GM12878 (cell line): Measurements from ENCODE around the gene HSD3B1. TPM values are rescaled to one million over a fixed set of nuclear protein-coding genes. Genes with fewer than 3 reads are reported as not detected.

Experiments
- ATAC-seq: fragments of 200-7000 bp; cut with Tn5 transposase; 3 replicates; pipeline ENCODE4 v1.9.1; 2020; ENCODE audit warnings: mild to moderate bottlenecking, moderate library complexity
- BruUV-seq: library from RNA; stranded (reverse); fragments of 400-500 nt; replicated peaks from 2 replicates; lab custom pipeline; 2021; lab: Mats Ljungman, UMichigan
- CTCF ChIA-PET: fragments of 300-600 bp; sonication (Branson Sonifier 250); formaldehyde crosslinking; extraction: SDS; loops from one replicate; lab custom pipeline; 2021; ENCODE audit warnings: inconsistent platforms; lab: Yijun Ruan, JAX
- POLR2A ChIA-PET: fragments of 350-600 bp; formaldehyde crosslinking; extraction: SDS; loops from one replicate; lab custom pipeline; 2021; ENCODE audit warnings: inconsistent platforms; lab: Charles Lee
- RAD21 ChIA-PET: fragments of 300-600 bp; sonication (Branson Sonifier 250); formaldehyde crosslinking; loops from one replicate; lab custom pipeline; 2023; ENCODE audit warnings: antibody characterized with exemption; ENCODE audit not compliant: unreplicated experiment; lab: Charles Lee
- SMC1A ChIA-PET: fragments of 300-600 bp; sonication (Branson Sonifier 250); formaldehyde crosslinking; loops from one replicate; lab custom pipeline; 2023; ENCODE audit not compliant: unreplicated experiment, uncharacterized antibody; lab: Charles Lee
- DNase-seq: peaks from one replicate; pipeline ENCODE4 v3.0.0-alpha.2; 2011; ENCODE audit warnings: low read depth, low spot score
- FAIRE-seq: peaks from 3 replicates; lab custom pipeline; 2011; peaks lifted over from hg19 to GRCh38; lab: Jason Lieb, UNC
- H2AFZ ChIP-seq: 2 replicates; pipeline ENCODE4 v1.6.0; 2011; ENCODE audit warnings: low read depth, low read length, control low read depth; ENCODE audit not compliant: control insufficient read depth
- H3K27ac ChIP-seq: 2 replicates; pipeline ENCODE4 v1.5.1; 2011; ENCODE audit warnings: control low read depth; ENCODE audit not compliant: control insufficient read depth, insufficient read depth
- H3K27me3 ChIP-seq, 2 experiments: replicated peaks in 1 of 2; 2 replicates each; pipeline versions ENCODE4 v1.6.0 to v1.6.1; 2011; ENCODE audit warnings: low read length in 1 of 2; ENCODE audit not compliant: control insufficient read depth in 2 of 2, insufficient read depth in 2 of 2
- H3K36me3 ChIP-seq, 2 experiments: 2 replicates each; pipeline ENCODE4 v1.5.1; 2011; ENCODE audit warnings: low read length in 1 of 2; ENCODE audit not compliant: control insufficient read depth in 2 of 2, insufficient read depth in 2 of 2
- H3K4me1 ChIP-seq: 2 replicates; pipeline ENCODE4 v1.6.1; 2011; ENCODE audit warnings: mild to moderate bottlenecking, low read length, moderate library complexity, mixed read lengths; ENCODE audit not compliant: control insufficient read depth, insufficient read depth
- H3K4me2 ChIP-seq: 2 replicates; pipeline ENCODE4 v1.6.0; 2011; ENCODE audit warnings: control low read depth; ENCODE audit not compliant: control insufficient read depth, insufficient read depth
- H3K4me3 ChIP-seq: fragments of 200-600 bp; sonication (generic); 2 replicates; pipeline ENCODE4 v1.5.1; 2016
- H3K79me2 ChIP-seq: 2 replicates; pipeline ENCODE4 v1.6.0; 2011; ENCODE audit warnings: low read length; ENCODE audit not compliant: control insufficient read depth, insufficient read depth
- H3K9ac ChIP-seq: 2 replicates; pipeline ENCODE4 v1.8.0; 2011; ENCODE audit warnings: low read length, control low read depth, mixed read lengths; ENCODE audit not compliant: control insufficient read depth, insufficient read depth
- H3K9me3 ChIP-seq: replicated peaks from 3 replicates; pipeline ENCODE4 v1.5.1; 2011; ENCODE audit warnings: mild to moderate bottlenecking, low read length; ENCODE audit not compliant: control insufficient read depth, insufficient read depth
- H4K20me1 ChIP-seq: 2 replicates; pipeline ENCODE4 v1.6.0; 2011; ENCODE audit not compliant: control insufficient read depth, insufficient read depth
- BHLHE40 ChIP-seq, 2 experiments: fragments of 450-650 bp in 1 of 2; IDR thresholded peaks; 2 replicates each; pipeline ENCODE4 v1.6.1; 2011 to 2017; ENCODE audit warnings: low read depth in 2 of 2, borderline replicate concordance in 1 of 2, improper control_type of control experiment in 1 of 2, low read length in 1 of 2, mild to moderate bottlenecking in 1 of 2
- CHD2 ChIP-seq: IDR thresholded peaks from 2 replicates; pipeline ENCODE4 v1.6.1; 2011; ENCODE audit warnings: low read depth, low read length, improper control_type of control experiment, borderline replicate concordance
- DPF2 ChIP-seq: fragments of 450-650 bp; IDR thresholded peaks from 2 replicates; pipeline ENCODE4 v1.6.1; 2017; ENCODE audit warnings: mild to moderate bottlenecking
- HCFC1 ChIP-seq: fragments of 150-350 bp; IDR thresholded peaks from 2 replicates; pipeline ENCODE4 v1.6.1; 2014; ENCODE audit warnings: low read length
- JUNB ChIP-seq: IDR thresholded peaks from 2 replicates; pipeline ENCODE4 v1.6.1; 2016; ENCODE audit warnings: antibody characterized with exemption, mild to moderate bottlenecking
- JUND ChIP-seq: IDR thresholded peaks from 2 replicates; pipeline ENCODE4 v1.6.1; 2012; ENCODE audit warnings: low read depth, mild to moderate bottlenecking, low read length, improper control_type of control experiment, moderate library complexity
- KDM1A ChIP-seq: fragments of 200-600 bp; sonication (generic); IDR thresholded peaks from 2 replicates; pipeline ENCODE4 v1.6.1; 2016; ENCODE audit warnings: borderline replicate concordance
- NFYA ChIP-seq: IDR thresholded peaks from 2 replicates; pipeline ENCODE4 v1.6.1; 2011; ENCODE audit warnings: low read depth, mild to moderate bottlenecking, low read length, improper control_type of control experiment, borderline replicate concordance
- POLR2AphosphoS2 ChIP-seq: IDR thresholded peaks from 2 replicates; pipeline ENCODE4 v1.6.1; 2011; ENCODE audit warnings: low read depth, mild to moderate bottlenecking, low read length, improper control_type of control experiment, moderate library complexity
- RBBP5 ChIP-seq: fragments of 200-600 bp; sonication (generic); conservative IDR thresholded peaks from 2 replicates; pipeline ENCODE4 v1.6.1; 2016
- SUZ12 ChIP-seq: fragments of 200-600 bp; sonication (generic); IDR thresholded peaks from one replicate; pipeline ENCODE4 v1.6.1; 2018; ENCODE audit warnings: antibody characterized with exemption, mild to moderate bottlenecking; ENCODE audit not compliant: unreplicated experiment
- ZNF622 ChIP-seq: fragments of 450-650 bp; IDR thresholded peaks from 2 replicates; pipeline ENCODE4 v1.6.1; 2017; ENCODE audit warnings: mild to moderate bottlenecking, inconsistent platforms
- WGBS: methylation state at CpG from one replicate; pipeline ENCODE4 v1.1.6; 2016; ENCODE audit warnings: low lambda C conversion rate; ENCODE audit not compliant: insufficient replicate concordance, insufficient coverage; ENCODE audit errors: missing lambda C conversion rate; 5-methylcytosine and 5-hydroxymethylcytosine counted together
- in situ Hi-C: fragments of 300-500 bp; cut with MboI; formaldehyde crosslinking; loops from 9 replicates; pipeline ENCODE4 v1.14.3; 2018; ENCODE audit warnings: mixed read lengths
- intact Hi-C: fragments of 100-400 bp; cut with micrococcal nuclease; formaldehyde crosslinking; loops from one replicate; pipeline ENCODE4 v1.14.2; 2022; ENCODE audit not compliant: unreplicated experiment
- polyA plus RNA-seq, 11 experiments: library from polyadenylated mRNA; depleted of rRNA in 4 of 11; unstranded in 6 of 11; stranded (reverse) in 5 of 11; fragments of >200 nt; fragmentation: Nextera tagmentation in 4 of 11; fragmentation: Illumina TruSeq in 1 of 11; extraction: Ambion mirVana in 4 of 11; extraction: Trizol in 1 of 11; gene quantifications; 1 replicate in 1 of 11; 2 replicates in 10 of 11; pipeline versions ENCODE4 v1.2.1 to v1.2.3, GENCODE V29; 2011 to 2016; ENCODE audit warnings: inconsistent platforms in 2 of 11, missing spikeins in 2 of 11, low read depth in 1 of 11
- total RNA-seq, 4 experiments: library from RNA; depleted of rRNA in 3 of 4; stranded (reverse); fragments of >200 nt in 3 of 4; fragmentation: Illumina TruSeq in 1 of 4; extraction: Trizol in 1 of 4; gene quantifications; 2 replicates each; pipeline versions ENCODE4 v1.2.1 to v1.2.3, GENCODE V29; 2013 to 2021
- TF ChIP-seq, protein P1 (sequence below): fragments of 450-650 bp; IDR thresholded peaks from 2 replicates; pipeline ENCODE4 v1.6.1; 2018; ENCODE audit warnings: mild to moderate bottlenecking, low read depth, moderate library complexity; ENCODE audit not compliant: partially characterized antibody

The HSD3B1 gene
- total and polyA plus RNA-seq, 10 of the 15 experiments (the other 5 are each of a cell fraction or from before 2014, with no cell fraction given): not detected

DNA sequence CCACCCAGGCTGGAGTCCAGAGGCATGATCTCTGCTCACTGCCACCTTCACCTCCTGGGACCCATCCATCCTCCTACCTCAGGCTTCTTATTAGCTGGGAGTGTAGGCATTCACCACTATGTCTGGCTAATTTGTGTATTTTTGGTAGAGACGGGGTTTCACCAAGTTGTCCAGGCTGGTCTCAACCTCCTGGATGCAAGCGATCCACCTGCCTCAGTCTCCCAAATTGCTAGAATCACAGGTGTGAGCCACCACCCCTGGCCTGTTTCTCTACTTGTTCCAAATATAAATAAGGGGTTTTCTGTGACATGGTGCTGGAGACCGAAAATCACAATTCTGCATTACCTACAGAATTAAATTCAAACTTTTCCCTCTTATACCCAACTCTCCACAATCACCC, 36.6 kb upstream of the HSD3B1 start:
- in situ Hi-C loops: no loop called here
- TF ChIP-seq SUZ12: no peak
- TF ChIP-seq HCFC1: no peak
- no peak for TF ChIP-seq RBBP5
- no peak for TF ChIP-seq JUND
- no peak for TF ChIP-seq POLR2AphosphoS2
- no peak for TF ChIP-seq JUNB
- no peak for TF ChIP-seq ZNF622
- TF ChIP-seq CHD2: no peak
- TF ChIP-seq, all 136 proteins: peak for 0
- 19% methylated on average over 3 of the region's 3 CpGs for whole genome bisulfite sequencing
- ChIA-PET RAD21 (no interaction called here), POLR2A (no interaction called here), CTCF (no interaction called here), SMC1A (no interaction called here)
- H3K9ac ChIP-seq: no peak overlapping the region
- ATAC-seq (no peak), DNase-seq (no peak), FAIRE-seq (no peak)
- no peaks in the 10 kb centered on the region for H3K79me2 ChIP-seq
- no peaks in the 10 kb centered on the region for H4K20me1 ChIP-seq
- no peaks in the 10 kb centered on the region for H3K9me3 ChIP-seq
- no peaks in the 10 kb centered on the region for H3K36me3 ChIP-seq
- H2AFZ ChIP-seq: no peak overlapping the region
- BruUV-seq: no TSS peak
- no peak overlapping the region for H3K4me3 ChIP-seq
- H3K4me2 ChIP-seq: no peak overlapping the region
- H3K4me1 ChIP-seq: no peaks in the 10 kb centered on the region
- H3K27ac ChIP-seq: no peak overlapping the region
- intact Hi-C loops: loop anchor here (5.0 to 10.0 kb wide), 2 partner anchors 96 to 183 kb away; no protein-coding TSS in a partner anchor
- no peaks in the 10 kb centered on the region for H3K27me3 ChIP-seq

DNA sequence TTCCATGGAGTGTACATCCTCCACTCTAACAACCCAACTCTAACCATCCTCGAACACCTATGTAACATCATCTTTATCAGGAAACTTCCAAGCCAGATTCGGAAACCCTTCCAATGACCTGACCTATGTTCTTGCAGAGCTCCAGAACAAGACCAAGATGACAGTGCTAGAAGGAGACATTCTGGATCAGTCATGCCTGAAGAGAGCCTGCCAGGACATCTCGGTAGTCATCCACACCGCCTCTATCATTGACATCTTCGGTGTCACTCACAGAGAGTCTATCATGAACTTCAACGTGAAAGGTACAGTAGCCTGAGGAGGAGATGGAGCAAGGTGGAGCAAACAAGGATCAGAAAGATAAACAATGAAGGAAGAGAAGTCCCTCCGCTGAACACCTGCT, 36.1 kb upstream of the HSD3B1 start:
- H3K4me3 ChIP-seq: no peak overlapping the region
- intact Hi-C loops: loop anchor here (5.0 to 10.0 kb wide), 2 partner anchors 96 to 184 kb away; no protein-coding TSS in a partner anchor
- no peak for ATAC-seq
- no peak for DNase-seq
- no peaks in the 10 kb centered on the region for H3K79me2 ChIP-seq
- in situ Hi-C loops: no loop called here
- no peak overlapping the region for H3K27ac ChIP-seq
- WGBS: 32% methylated on average over 7 of the region's 7 CpGs
- no peak overlapping the region for H3K9ac ChIP-seq
- ChIA-PET RAD21 (no interaction called here), POLR2A (no interaction called here), SMC1A (no interaction called here), CTCF (no interaction called here)
- H3K9me3 ChIP-seq: no peaks in the 10 kb centered on the region
- H4K20me1 ChIP-seq: no peaks in the 10 kb centered on the region; the same call in 1 of the 2 replicates
- H3K36me3 ChIP-seq: no peaks in the 10 kb centered on the region
- no TSS peak for BruUV-seq
- no peak for FAIRE-seq
- no peaks in the 10 kb centered on the region for H3K27me3 ChIP-seq
- H2AFZ ChIP-seq: no peak overlapping the region
- no peaks in the 10 kb centered on the region for H3K4me1 ChIP-seq
- H3K4me2 ChIP-seq: no peak overlapping the region
- TF ChIP-seq BHLHE40 (IDR thresholded peaks at IDR 0.05; ENCODE audit: borderline replicate concordance in 1 of 2, low read depth in 2 of 2, low read length in 1 of 2) (no peak), NFYA (no peak), KDM1A (no peak), DPF2 (no peak)
- TF ChIP-seq, protein P1, sequence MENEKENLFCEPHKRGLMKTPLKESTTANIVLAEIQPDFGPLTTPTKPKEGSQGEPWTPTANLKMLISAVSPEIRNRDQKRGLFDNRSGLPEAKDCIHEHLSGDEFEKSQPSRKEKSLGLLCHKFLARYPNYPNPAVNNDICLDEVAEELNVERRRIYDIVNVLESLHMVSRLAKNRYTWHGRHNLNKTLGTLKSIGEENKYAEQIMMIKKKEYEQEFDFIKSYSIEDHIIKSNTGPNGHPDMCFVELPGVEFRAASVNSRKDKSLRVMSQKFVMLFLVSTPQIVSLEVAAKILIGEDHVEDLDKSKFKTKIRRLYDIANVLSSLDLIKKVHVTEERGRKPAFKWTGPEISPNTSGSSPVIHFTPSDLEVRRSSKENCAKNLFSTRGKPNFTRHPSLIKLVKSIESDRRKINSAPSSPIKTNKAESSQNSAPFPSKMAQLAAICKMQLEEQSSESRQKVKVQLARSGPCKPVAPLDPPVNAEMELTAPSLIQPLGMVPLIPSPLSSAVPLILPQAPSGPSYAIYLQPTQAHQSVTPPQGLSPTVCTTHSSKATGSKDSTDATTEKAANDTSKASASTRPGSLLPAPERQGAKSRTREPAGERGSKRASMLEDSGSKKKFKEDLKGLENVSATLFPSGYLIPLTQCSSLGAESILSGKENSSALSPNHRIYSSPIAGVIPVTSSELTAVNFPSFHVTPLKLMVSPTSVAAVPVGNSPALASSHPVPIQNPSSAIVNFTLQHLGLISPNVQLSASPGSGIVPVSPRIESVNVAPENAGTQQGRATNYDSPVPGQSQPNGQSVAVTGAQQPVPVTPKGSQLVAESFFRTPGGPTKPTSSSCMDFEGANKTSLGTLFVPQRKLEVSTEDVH: no peak
